ENCODE results near the gene LCTL.
"Not testable (repeated sequence)": the region's sequence is repeated elsewhere in the genome, so short reads cannot be mapped to it uniquely, and the experiment has no call there.

The LCTL gene

GRCh38 chr15:66503780-66504562 is 61.8 kb downstream of the LCTL start:
- TF ChIP-seq CTCF (IDR thresholded peaks at IDR 0.05): no peak

DNA sequence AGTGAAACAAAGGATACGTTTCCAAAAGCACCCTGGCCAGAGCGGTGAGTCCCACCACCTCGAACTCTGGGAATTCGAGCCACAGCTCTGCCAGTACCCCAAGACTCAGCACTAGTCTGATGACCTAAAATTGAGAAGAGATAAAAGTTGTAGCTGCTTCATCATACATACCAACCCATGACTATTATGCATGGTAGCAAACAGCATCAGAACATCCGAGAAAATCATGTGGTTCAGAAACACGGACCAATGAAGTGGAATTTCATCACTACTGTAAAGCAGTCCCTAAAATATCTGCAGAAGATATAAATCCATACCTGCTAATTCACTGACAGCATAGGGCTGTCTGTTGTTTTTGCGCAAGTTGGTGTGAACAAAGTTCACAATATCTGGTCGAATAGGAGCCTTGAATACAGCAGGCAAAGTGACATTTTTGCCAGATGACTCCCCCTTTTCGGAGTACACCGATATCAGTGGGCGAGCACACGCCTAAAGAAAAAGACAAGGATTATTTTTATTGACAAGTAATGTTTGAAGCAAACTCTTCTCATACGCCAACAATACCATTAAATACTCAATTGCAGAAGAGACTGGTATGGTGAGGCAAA is 62.7 kb downstream of the LCTL start:
- H3K27ac ChIP-seq; H3K27me3 ChIP-seq; H3K4me3 ChIP-seq (ENCODE audit: low read depth in 1 of 2, low read length in 1 of 2); H3K9me3 ChIP-seq: not testable (repeated sequence)
- H3K36me3 ChIP-seq: peaks cover 22% of the 10 kb centered on the region
- peaks cover 25 to 33% of the 10 kb centered on the region in 2 experiments for H3K4me1 ChIP-seq (ENCODE audit: control insufficient read depth in 1 of 2, insufficient read depth in 1 of 2, low read depth in 1 of 2, low read length in 1 of 2)

More at GRCh38 chr15:66503780-66504562, 61.8 kb downstream of the LCTL start:
- Histone ChIP-seq H3K4me3 (ENCODE audit: low read depth in 1 of 2, low read length in 1 of 2) (peak overlapping the region; percentile 93 to 97), H3K4me1 (ENCODE audit: control insufficient read depth in 1 of 2, insufficient read depth in 1 of 2, low read depth in 1 of 2, low read length in 1 of 2) (peaks cover 21 to 31% of the 10 kb centered on the region in 2 experiments), H3K36me3 (peaks cover 22% of the 10 kb centered on the region), H3K27ac (peak overlapping the region; percentile 96), H3K27me3 (no peaks in the 10 kb centered on the region), H3K9me3 (no peaks in the 10 kb centered on the region)

DNA sequence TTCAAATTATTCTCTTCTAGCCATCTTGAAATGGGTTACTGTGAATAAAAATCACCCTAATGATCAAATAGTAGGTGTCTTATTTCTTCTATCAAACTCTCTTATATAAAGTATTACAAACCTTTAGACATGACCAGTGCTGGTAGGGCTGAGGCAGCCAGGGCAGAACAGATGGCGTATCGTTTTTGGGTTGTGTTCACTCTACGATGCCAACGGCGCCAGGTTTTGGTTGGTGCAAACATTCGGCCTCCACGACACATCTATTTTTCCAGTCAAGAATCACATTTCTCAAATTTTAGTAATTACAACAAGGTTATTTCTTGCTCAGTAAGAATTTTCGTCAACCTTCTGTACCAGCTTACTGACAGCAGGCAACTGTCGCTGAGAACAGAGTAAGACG is 63.3 kb downstream of the LCTL start:
- no peaks in the 10 kb centered on the region for H3K27me3 ChIP-seq
- H3K36me3 ChIP-seq: peaks cover 22% of the 10 kb centered on the region
- H3K4me1 ChIP-seq (ENCODE audit: control insufficient read depth in 1 of 2, insufficient read depth in 1 of 2, low read depth in 1 of 2, low read length in 1 of 2): peaks cover 29 to 38% of the 10 kb centered on the region in 2 experiments
- no peak overlapping the region for H3K27ac ChIP-seq
- no peak overlapping the region for H3K4me3 ChIP-seq (ENCODE audit: low read depth in 1 of 2, low read length in 1 of 2)
- no peak for TF ChIP-seq CTCF (IDR thresholded peaks at IDR 0.05)
- no peaks in the 10 kb centered on the region for H3K9me3 ChIP-seq

GRCh38 chr15:66500346-66500745 is 65.5 kb downstream of the LCTL start:
- H3K27ac ChIP-seq; H3K4me3 ChIP-seq (ENCODE audit: low read depth in 1 of 2, low read length in 1 of 2); H3K27me3 ChIP-seq; H3K9me3 ChIP-seq: not testable (repeated sequence)
- Histone ChIP-seq H3K4me1 (ENCODE audit: control insufficient read depth in 1 of 2, insufficient read depth in 1 of 2, low read depth in 1 of 2, low read length in 1 of 2) (peaks cover 31 to 42% of the 10 kb centered on the region in 2 experiments), H3K36me3 (peaks cover 22% of the 10 kb centered on the region)

GRCh38 chr15:66498501-66499386 is 67.1 kb downstream of the LCTL start:
- H3K36me3 ChIP-seq: peaks cover 29% of the 10 kb centered on the region

More at GRCh38 chr15:66498501-66499386, 67.1 kb downstream of the LCTL start:
- no peaks in the 10 kb centered on the region for H3K27me3 ChIP-seq
- H3K27ac ChIP-seq: peak overlapping the region; percentile 86
- no peaks in the 10 kb centered on the region for H3K9me3 ChIP-seq
- peaks cover 29 to 43% of the 10 kb centered on the region in 2 experiments for H3K4me1 ChIP-seq (ENCODE audit: control insufficient read depth in 1 of 2, insufficient read depth in 1 of 2, low read depth in 1 of 2, low read length in 1 of 2)
- no peak overlapping the region for H3K4me3 ChIP-seq (ENCODE audit: low read depth in 1 of 2, low read length in 1 of 2)
- no peak for TF ChIP-seq CTCF (IDR thresholded peaks at IDR 0.05)

Measured in neutrophil (primary cell).